Thoracic aorta (tissue), 2 donors: ENCODE results near the gene CCDC7. TPM values are rescaled to one million over a fixed set of nuclear protein-coding genes. Genes with fewer than 3 reads are reported as not detected.
"Not testable (repeated sequence)": the region's sequence is repeated elsewhere in the genome, so short reads cannot be mapped to it uniquely, and the experiment has no call there.

Experiments
- ATAC-seq: fragments of 150-250 bp; one replicate; pipeline ENCODE4 v1.8.0; 2017; ENCODE audit warnings: low read depth; ENCODE audit not compliant: insufficient number of reproducible peaks, low FRiP score
- DNase-seq: peaks from one replicate; pipeline ENCODE4 v3.0.0-alpha.2; 2020; ENCODE audit warnings: low spot score
- H3K27ac ChIP-seq, 2 donors: fragments of 200-600 bp; sonication (generic); 1 replicate in 1 of 2; 2 replicates in 1 of 2; pipeline ENCODE4 v1.5.1; 2016; ENCODE audit warnings: mild to moderate bottlenecking in 2 of 2, moderate library complexity in 2 of 2
- H3K27me3 ChIP-seq: fragments of 200-600 bp; sonication (generic); replicated peaks from 2 replicates; pipeline ENCODE4 v1.6.0; 2016; ENCODE audit warnings: mild to moderate bottlenecking; ENCODE audit not compliant: insufficient read depth
- H3K36me3 ChIP-seq: fragments of 200-600 bp; sonication (generic); one replicate; pipeline ENCODE4 v1.5.1; 2016
- H3K4me1 ChIP-seq, 2 donors: fragments of 200-600 bp; sonication (generic); 1 replicate in 1 of 2; 2 replicates in 1 of 2; pipeline versions ENCODE4 v1.5.1 to v1.6.0; 2016; ENCODE audit warnings: low read depth in 2 of 2, mild to moderate bottlenecking in 1 of 2; ENCODE audit not compliant: control insufficient read depth in 1 of 2
- H3K4me3 ChIP-seq: fragments of 200-600 bp; sonication (generic); 2 replicates; pipeline ENCODE4 v1.5.1; 2016; ENCODE audit warnings: mild to moderate bottlenecking
- H3K9me3 ChIP-seq: fragments of 200-600 bp; sonication (generic); 2 replicates; pipeline ENCODE4 v1.5.1; 2016
- CTCF ChIP-seq: fragments of 200-600 bp; sonication (generic); IDR thresholded peaks from one replicate; pipeline ENCODE4 v1.5.1; 2019; ENCODE audit warnings: antibody characterized with exemption
- total RNA-seq, 2 donors: library from RNA; depleted of rRNA; stranded (reverse); fragments of >200 nt; gene quantifications; one replicate each; pipeline versions ENCODE4 v1.1.0 to v1.2.3, GENCODE V29; 2016

The CCDC7 gene
- total RNA-seq, 2 donors from 2014 or later: 35.6 to 70.8 TPM

- DNase-seq (no peak), ATAC-seq (no peak)
- Histone ChIP-seq H3K27ac (no peak overlapping the region), H3K36me3 (no peaks in the 10 kb centered on the region), H3K4me3 (no peak overlapping the region), H3K9me3 (peaks cover 13% of the 10 kb centered on the region), H3K27me3 (no peaks in the 10 kb centered on the region), H3K4me1 (no peaks in the 10 kb centered on the region)
- no peak for TF ChIP-seq CTCF
Measured at GRCh38 chr10:32751582-32751981, 305.6 kb downstream of the CCDC7 start.

DNA sequence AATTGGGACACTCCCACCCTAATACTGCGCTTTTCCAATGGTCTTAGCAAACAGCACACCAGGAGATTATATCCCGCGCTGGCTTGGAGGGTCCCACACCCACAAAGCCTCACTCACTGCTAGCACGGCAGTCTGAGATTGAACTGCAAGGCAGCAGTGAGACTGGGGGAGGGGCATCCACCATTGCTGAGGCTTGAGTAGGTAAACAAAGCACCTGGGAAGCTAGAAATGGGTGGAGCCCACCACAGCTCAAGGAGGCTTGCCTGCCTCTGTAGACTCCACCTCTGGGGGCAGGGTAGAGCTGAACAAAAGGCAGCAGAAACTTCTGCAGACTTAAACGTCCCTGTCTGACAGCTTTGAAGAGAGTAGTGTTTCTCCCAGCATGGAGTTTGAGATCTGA lies 309.0 kb downstream of the CCDC7 start:
- H3K27ac ChIP-seq, ATAC-seq, DNase-seq, H3K27me3 ChIP-seq, H3K36me3 ChIP-seq, H3K4me1 ChIP-seq, H3K4me3 ChIP-seq: not testable (repeated sequence)
- peaks cover 13% of the 10 kb centered on the region for H3K9me3 ChIP-seq

- no peak overlapping the region for H3K4me3 ChIP-seq
- no peaks in the 10 kb centered on the region for H3K4me1 ChIP-seq
- H3K27ac ChIP-seq: no peak overlapping the region
- H3K36me3 ChIP-seq: no peaks in the 10 kb centered on the region
- no peak for DNase-seq
- ATAC-seq: no peak
- H3K27me3 ChIP-seq: no peaks in the 10 kb centered on the region
- TF ChIP-seq CTCF: no peak
- peaks cover 20% of the 10 kb centered on the region for H3K9me3 ChIP-seq
Measured at GRCh38 chr10:32771217-32771616, 325.3 kb downstream of the CCDC7 start.

DNA sequence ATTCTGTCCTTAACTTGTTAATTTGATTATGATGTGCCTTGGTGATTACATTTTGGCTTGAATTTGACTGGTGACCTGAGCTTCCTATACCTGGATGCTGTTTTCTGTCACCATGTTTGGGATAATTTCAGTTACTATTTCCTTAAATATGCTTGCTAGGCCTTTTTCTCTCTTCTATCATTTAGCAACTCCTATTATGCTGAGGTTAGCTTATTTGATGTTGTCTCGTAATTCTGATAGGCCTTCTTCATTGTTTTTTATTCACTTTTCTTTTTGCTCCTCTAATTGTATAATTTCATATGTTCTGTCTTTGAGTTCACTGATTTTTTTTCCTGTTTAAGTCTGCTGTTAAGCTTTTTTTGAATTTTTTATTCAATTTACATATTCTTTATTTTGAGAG lies 327.2 kb downstream of the CCDC7 start:
- H3K27me3 ChIP-seq: no peaks in the 10 kb centered on the region
- H3K9me3 ChIP-seq: peaks cover 13% of the 10 kb centered on the region
- no peaks in the 10 kb centered on the region for H3K4me1 ChIP-seq
- ATAC-seq (no peak), DNase-seq (no peak)
- no peak for TF ChIP-seq CTCF
- no peak overlapping the region for H3K4me3 ChIP-seq
- no peaks in the 10 kb centered on the region for H3K36me3 ChIP-seq
- no peak overlapping the region for H3K27ac ChIP-seq

GRCh38 chr10:32786968-32787367 lies 341.0 kb downstream of the CCDC7 start:
- Histone ChIP-seq H3K4me3 (no peak overlapping the region), H3K27me3 (no peaks in the 10 kb centered on the region), H3K4me1 (no peaks in the 10 kb centered on the region), H3K9me3 (peaks cover 5% of the 10 kb centered on the region), H3K27ac (no peak overlapping the region), H3K36me3 (no peaks in the 10 kb centered on the region)
- DNase-seq: no peak
- ATAC-seq: no peak
- TF ChIP-seq CTCF: no peak

DNA sequence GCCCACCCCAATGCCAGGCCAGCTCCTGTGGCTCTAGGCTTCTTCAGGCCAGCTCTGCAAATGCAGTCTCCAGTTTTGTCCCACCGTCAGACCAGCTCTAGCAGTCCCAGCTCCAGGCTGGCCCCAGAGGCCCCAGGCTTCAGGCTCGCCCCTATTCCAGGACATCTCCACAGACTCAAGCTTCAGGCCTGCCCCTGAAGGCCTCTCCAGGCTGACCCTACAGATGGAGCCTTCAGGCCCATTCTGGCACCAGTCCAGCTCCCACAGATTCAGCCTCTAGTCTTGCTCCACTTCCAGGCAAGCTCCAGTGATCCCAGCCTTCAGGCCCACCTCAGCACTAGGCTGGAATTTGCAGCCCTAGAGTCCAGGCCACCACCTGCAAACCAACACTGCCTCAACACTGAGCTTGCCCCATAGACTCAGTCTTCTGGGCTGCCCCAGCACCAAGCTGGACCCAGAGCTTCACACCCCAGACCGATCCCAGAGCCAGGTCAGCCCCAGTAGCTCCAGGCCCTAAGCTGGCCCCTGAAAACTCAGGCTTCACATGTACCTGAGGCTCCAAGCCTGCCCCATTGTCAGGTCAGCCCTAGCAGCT lies 341.8 kb downstream of the CCDC7 start:
- H3K4me3 ChIP-seq: no peak overlapping the region
- no peak for TF ChIP-seq CTCF
- no peak for DNase-seq
- H3K27ac ChIP-seq: no peak overlapping the region
- H3K27me3 ChIP-seq: no peaks in the 10 kb centered on the region
- peaks cover 5% of the 10 kb centered on the region for H3K9me3 ChIP-seq
- no peak for ATAC-seq
- H3K36me3 ChIP-seq: no peaks in the 10 kb centered on the region
- H3K4me1 ChIP-seq: no peaks in the 10 kb centered on the region
